Right lobe of liver (tissue), 6 donors: ENCODE data around the gene DMP1. TPM values are rescaled to one million over a fixed set of nuclear protein-coding genes. Genes with fewer than 3 reads are reported as not detected.
A peak's percentile ranks its signal among the peaks of the same experiment; 100 is the strongest.
"Not testable (repeated sequence)": the region's sequence is repeated elsewhere in the genome, so short reads cannot be mapped to it uniquely, and the experiment has no call there.

Experiments used
- ATAC-seq, 4 donors: fragments of 200-7000 bp; cut with Tn5 transposase; one replicate each; pipeline ENCODE4 v1.9.1; 2020; ENCODE audit warnings: mild to moderate bottlenecking in 4 of 4, moderate library complexity in 4 of 4
- DNase-seq, 3 donors: peaks; one replicate each; pipeline ENCODE4 v3.0.0-alpha.2; 2020
- H3K27ac ChIP-seq, 3 donors: fragments of 200-600 bp; one replicate each; pipeline ENCODE4 v1.8.0; 2022
- H3K27me3 ChIP-seq, 2 donors: fragments of 200-600 bp; one replicate each; pipeline ENCODE4 v1.8.0; 2022
- H3K36me3 ChIP-seq, 4 donors: fragments of 200-600 bp; sonication (generic) in 1 of 4; one replicate each; pipeline versions ENCODE4 v1.5.1 to v1.8.0; 2017 to 2022; ENCODE audit warnings: control low read depth in 1 of 4
- H3K4me1 ChIP-seq, 4 donors: fragments of 200-600 bp; sonication (generic) in 1 of 4; one replicate each; pipeline versions ENCODE4 v1.5.1 to v1.8.0; 2017 to 2022; ENCODE audit warnings: control low read depth in 1 of 4
- H3K4me3 ChIP-seq, 3 donors: fragments of 200-600 bp; one replicate each; pipeline ENCODE4 v1.8.0; 2022
- H3K9me3 ChIP-seq, 4 donors: fragments of 200-600 bp; sonication (generic) in 1 of 4; one replicate each; pipeline versions ENCODE4 v1.5.1 to v1.8.0; 2017 to 2022; ENCODE audit warnings: control low read depth in 1 of 4
- POLR2A ChIP-seq: fragments of 450-650 bp; IDR thresholded peaks from one replicate; pipeline ENCODE4 v1.6.1; 2017; ENCODE audit warnings: antibody characterized with exemption, mild to moderate bottlenecking
- WGBS: methylation state at CpG from one replicate; pipeline ENCODE4 v1.1.6; 2018; ENCODE audit warnings: low coverage, low lambda C conversion rate; ENCODE audit not compliant: insufficient coverage; ENCODE audit errors: missing lambda C conversion rate; 5-methylcytosine and 5-hydroxymethylcytosine counted together
- intact Hi-C, 2 donors: fragments of 100-400 bp; cut with DNase I; formaldehyde crosslinking; loops; one replicate each; pipeline versions ENCODE4 v1.11.2 to v1.14.1; 2022
- total RNA-seq, 6 experiments: library from RNA; depleted of rRNA in 2 of 6; stranded (reverse); fragments of >200 nt in 2 of 6; fragmentation: NEBNext Ultra II Directional in 3 of 6; extraction: Animal tissue kit (Norgen Biotek cat#: 25700) in 3 of 6; gene quantifications; one replicate each; pipeline versions ENCODE4 v1.1.0 to v1.2.4, GENCODE V29; 2016 to 2023
- TF ChIP-seq, protein P1 (sequence below), 4 donors: fragments of 200-600 bp in 3 of 4; fragments of 450-650 bp in 1 of 4; IDR thresholded peaks; one replicate each; pipeline versions ENCODE4 v1.5.1 to v1.8.0; 2016 to 2022; ENCODE audit warnings: antibody characterized with exemption in 4 of 4, mild to moderate bottlenecking in 2 of 4
- donor health status: DM: no; HTN: yes; CAD: no.
- donor health status: DM: no; HTN: no; CAD: no.
- donor health status: DM: no; HTN: no; CAD: no.
- donor health status: DM: no; HTN: yes; CAD: no.
- donor health status: DM: no; HTN: yes; CAD: no.

DMP1 gene
- total RNA-seq, 6 experiments from 2014 or later: not detected

- intact Hi-C loops: loop anchor here in 1 of 2 donors (10.0 kb wide), 1 partner anchor 156 kb away; no protein-coding TSS in a partner anchor
These were observed 38.2 kb downstream of the DMP1 start for GRCh38 chr4:87688316-87688715.

DNA sequence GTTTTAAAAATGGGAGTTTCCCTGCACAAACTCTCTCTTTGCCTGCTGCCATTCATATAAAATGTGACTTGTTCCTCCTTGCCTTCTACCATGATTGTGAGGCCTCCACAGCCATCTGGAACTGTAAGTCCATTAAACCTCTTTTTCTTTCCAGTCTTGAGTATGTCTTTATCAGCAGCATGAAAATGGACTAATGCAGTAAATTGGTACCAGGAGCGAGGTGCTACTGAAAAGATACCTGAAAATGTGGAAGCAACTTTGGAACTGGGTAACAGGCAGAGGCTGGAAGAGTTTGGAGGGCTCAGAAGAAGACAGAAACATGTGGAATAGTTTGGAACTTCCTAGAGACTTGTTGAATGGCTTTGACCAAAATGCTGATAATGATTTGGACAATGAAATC is 40.9 kb downstream of the DMP1 start:
- H3K4me1 ChIP-seq, H3K4me3 ChIP-seq, intact Hi-C loops, DNase-seq, ATAC-seq, H3K36me3 ChIP-seq, H3K27me3 ChIP-seq, H3K27ac ChIP-seq: not testable (repeated sequence)
- H3K9me3 ChIP-seq: peaks cover 0 to 11% (median 0%) of the 10 kb centered on the region in 4 donors
- 92% methylated on average over 1 of the region's 1 CpG for WGBS

More at GRCh38 chr4:87688316-87688715, 38.2 kb downstream of the DMP1 start:
- TF ChIP-seq, protein P1, sequence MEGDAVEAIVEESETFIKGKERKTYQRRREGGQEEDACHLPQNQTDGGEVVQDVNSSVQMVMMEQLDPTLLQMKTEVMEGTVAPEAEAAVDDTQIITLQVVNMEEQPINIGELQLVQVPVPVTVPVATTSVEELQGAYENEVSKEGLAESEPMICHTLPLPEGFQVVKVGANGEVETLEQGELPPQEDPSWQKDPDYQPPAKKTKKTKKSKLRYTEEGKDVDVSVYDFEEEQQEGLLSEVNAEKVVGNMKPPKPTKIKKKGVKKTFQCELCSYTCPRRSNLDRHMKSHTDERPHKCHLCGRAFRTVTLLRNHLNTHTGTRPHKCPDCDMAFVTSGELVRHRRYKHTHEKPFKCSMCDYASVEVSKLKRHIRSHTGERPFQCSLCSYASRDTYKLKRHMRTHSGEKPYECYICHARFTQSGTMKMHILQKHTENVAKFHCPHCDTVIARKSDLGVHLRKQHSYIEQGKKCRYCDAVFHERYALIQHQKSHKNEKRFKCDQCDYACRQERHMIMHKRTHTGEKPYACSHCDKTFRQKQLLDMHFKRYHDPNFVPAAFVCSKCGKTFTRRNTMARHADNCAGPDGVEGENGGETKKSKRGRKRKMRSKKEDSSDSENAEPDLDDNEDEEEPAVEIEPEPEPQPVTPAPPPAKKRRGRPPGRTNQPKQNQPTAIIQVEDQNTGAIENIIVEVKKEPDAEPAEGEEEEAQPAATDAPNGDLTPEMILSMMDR (IDR thresholded peaks at IDR 0.05): no peak
- TF ChIP-seq POLR2A: no peak
- no peak for DNase-seq
- ATAC-seq: no peak
- H3K4me3 ChIP-seq: no peak overlapping the region
- no peaks in the 10 kb centered on the region for H3K4me1 ChIP-seq
- H3K36me3 ChIP-seq: no peaks in the 10 kb centered on the region
- no peak overlapping the region for H3K27ac ChIP-seq
- WGBS: 56% methylated on average over 3 of the region's 3 CpGs
- no peaks in the 10 kb centered on the region for H3K27me3 ChIP-seq
- H3K9me3 ChIP-seq: peaks cover 0 to 11% (median 0%) of the 10 kb centered on the region in 4 donors

DNA sequence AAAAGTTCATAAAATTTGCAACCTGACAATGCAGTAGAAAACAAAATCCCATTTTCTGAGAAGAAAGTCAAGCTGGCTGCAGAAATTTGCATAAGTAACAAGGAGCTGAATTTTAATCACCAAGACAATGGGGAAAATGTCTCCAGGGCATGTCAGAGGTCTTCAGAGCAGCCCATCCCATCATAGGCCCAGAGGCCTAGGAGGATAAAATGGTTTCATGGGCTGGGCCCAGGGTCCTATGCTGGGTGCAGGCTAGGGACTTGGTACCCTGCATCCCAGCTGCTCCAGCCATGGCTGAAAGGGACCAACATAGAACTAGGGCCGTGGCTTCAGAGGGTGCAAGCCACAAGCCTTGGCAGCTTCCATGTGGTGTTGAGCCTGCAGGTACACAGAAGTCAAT is 42.0 kb downstream of the DMP1 start:
- H3K27me3 ChIP-seq, DNase-seq, ATAC-seq, H3K4me1 ChIP-seq, H3K4me3 ChIP-seq, H3K27ac ChIP-seq, H3K36me3 ChIP-seq, intact Hi-C loops: not testable (repeated sequence)
- H3K9me3 ChIP-seq: peaks cover 0 to 11% (median 0%) of the 10 kb centered on the region in 4 donors
- no CpG with 5 or more reads among the region's 1 CpG for WGBS

- H3K27me3 ChIP-seq: no peaks in the 10 kb centered on the region
- WGBS: 70% methylated on average over 2 of the region's 5 CpGs
- intact Hi-C loops: no loop called here
- H3K4me1 ChIP-seq: no peaks in the 10 kb centered on the region
- no peak overlapping the region for H3K27ac ChIP-seq
- ATAC-seq (no peak), DNase-seq (no peak)
- H3K9me3 ChIP-seq: peaks cover 0 to 4% (median 0%) of the 10 kb centered on the region in 4 donors
- H3K4me3 ChIP-seq: no peak overlapping the region
- TF ChIP-seq POLR2A: no peak
- TF ChIP-seq, protein P1 (IDR thresholded peaks at IDR 0.05): no peak
- no peaks in the 10 kb centered on the region for H3K36me3 ChIP-seq
These were observed 47.2 kb downstream of the DMP1 start for GRCh38 chr4:87697272-87697671.

GRCh38 chr4:87697945-87698344 is 47.9 kb downstream of the DMP1 start:
- DNase-seq (no peak), ATAC-seq (peak in 1 of 4 donors; percentile 23)
- no peaks in the 10 kb centered on the region for H3K36me3 ChIP-seq
- TF ChIP-seq, protein P1 (IDR thresholded peaks at IDR 0.05): no peak
- TF ChIP-seq POLR2A: no peak
- no CpG with 5 or more reads among the region's 2 CpGs for WGBS
- no peaks in the 10 kb centered on the region for H3K9me3 ChIP-seq
- H3K4me1 ChIP-seq: no peaks in the 10 kb centered on the region
- H3K27me3 ChIP-seq: no peaks in the 10 kb centered on the region
- intact Hi-C loops: no loop called here
- no peak overlapping the region for H3K27ac ChIP-seq
- no peak overlapping the region for H3K4me3 ChIP-seq

DNA sequence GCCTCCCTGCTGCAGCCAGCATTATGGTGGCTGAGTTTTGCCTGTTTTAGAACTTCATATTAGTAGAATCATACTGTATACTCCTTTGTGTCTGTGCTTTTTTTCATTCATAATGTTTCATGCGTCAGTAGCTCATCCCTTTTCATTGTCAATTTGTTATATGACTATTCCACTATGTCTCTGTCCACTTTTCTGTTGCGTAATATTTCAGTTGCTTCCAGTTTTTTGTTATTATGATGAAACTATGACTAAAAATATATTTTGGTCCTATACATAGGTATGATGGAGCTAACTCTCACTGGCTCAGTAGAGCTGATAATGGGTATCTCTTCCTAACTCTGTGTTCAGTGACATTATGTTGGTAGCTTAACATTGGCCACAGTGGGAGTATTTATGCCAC is 48.3 kb downstream of the DMP1 start:
- Histone ChIP-seq H3K27ac (no peak overlapping the region), H3K9me3 (no peaks in the 10 kb centered on the region), H3K4me3 (no peak overlapping the region), H3K27me3 (no peaks in the 10 kb centered on the region), H3K36me3 (no peaks in the 10 kb centered on the region), H3K4me1 (no peaks in the 10 kb centered on the region)
- 80% methylated on average over 2 of the region's 2 CpGs for WGBS
- no peak for ATAC-seq
- TF ChIP-seq, protein P1 (IDR thresholded peaks at IDR 0.05): no peak
- no peak for TF ChIP-seq POLR2A
- intact Hi-C loops: no loop called here
- no peak for DNase-seq
